WTC11 (cell line): ENCODE data around the gene LMO1. TPM values are rescaled to one million over a fixed set of nuclear protein-coding genes. Genes with fewer than 3 reads are reported as not detected.

Source experiments
- ATAC-seq: fragments of 200-7000 bp; cut with Tn5 transposase; 2 replicates; pipeline ENCODE4 v1.10.0; 2021; ENCODE audit warnings: mild to moderate bottlenecking, moderate library complexity
- CTCF ChIA-PET: fragments of 300-600 bp; sonication (Branson Sonifier 250); formaldehyde crosslinking; loops from one replicate; lab custom pipeline; 2021; ENCODE audit warnings: antibody characterized with exemption; lab: Charles Lee
- POLR2A ChIA-PET: fragments of 350-600 bp; sonication (Branson Sonifier 250); formaldehyde crosslinking; loops from one replicate; lab custom pipeline; 2021; ENCODE audit warnings: antibody characterized with exemption; lab: Charles Lee
- DNase-seq: peaks from one replicate; pipeline ENCODE4 v3.0.0; 2021; ENCODE audit warnings: low spot score
- H3K27ac Mint-ChIP-seq: 2 replicates; pipeline ENCODE4 v1.8.0; 2021; ENCODE audit warnings: mixed read lengths
- H3K27me3 Mint-ChIP-seq: 2 replicates; pipeline ENCODE4 v1.8.0; 2021; ENCODE audit warnings: low read depth, mild to moderate bottlenecking, moderate library complexity, mixed read lengths
- H3K36me3 Mint-ChIP-seq: 2 replicates; pipeline ENCODE4 v1.8.0; 2021; ENCODE audit warnings: mixed read lengths
- H3K4me1 Mint-ChIP-seq: 2 replicates; pipeline ENCODE4 v1.8.0; 2022; ENCODE audit warnings: mixed read lengths
- H3K4me3 Mint-ChIP-seq: 2 replicates; pipeline ENCODE4 v1.8.0; 2021; ENCODE audit warnings: mild to moderate bottlenecking, moderate library complexity, mixed read lengths
- H3K9me3 Mint-ChIP-seq: 2 replicates; pipeline ENCODE4 v1.8.0; 2021; ENCODE audit warnings: mixed read lengths
- ATF1 ChIP-seq: sonication (generic); formaldehyde crosslinking; IDR thresholded peaks from 2 replicates; pipeline ENCODE4 v1.8.1; 2023; ENCODE audit warnings: mild to moderate bottlenecking, moderate library complexity, missing genetic modification reagents
- ATF6 ChIP-seq: sonication (generic); formaldehyde crosslinking; IDR thresholded peaks from 2 replicates; pipeline ENCODE4 v1.8.1; 2023; ENCODE audit warnings: mild to moderate bottlenecking, missing genetic modification reagents
- E2F4 ChIP-seq: sonication (generic); formaldehyde crosslinking; IDR thresholded peaks from 2 replicates; pipeline ENCODE4 v1.8.1; 2022; ENCODE audit warnings: low read depth, mild to moderate bottlenecking, moderate library complexity, missing genetic modification reagents, borderline replicate concordance
- FOXJ3 ChIP-seq: sonication (generic); formaldehyde crosslinking; IDR thresholded peaks from 2 replicates; pipeline ENCODE4 v1.9.0; 2021; ENCODE audit warnings: missing genetic modification reagents, mild to moderate bottlenecking, borderline replicate concordance
- HMGXB4 ChIP-seq: sonication (generic); formaldehyde crosslinking; IDR thresholded peaks from 2 replicates; pipeline ENCODE4 v1.8.1; 2023; ENCODE audit warnings: mild to moderate bottlenecking, moderate library complexity, missing genetic modification reagents
- KAT7 ChIP-seq: sonication (generic); formaldehyde crosslinking; IDR thresholded peaks from 2 replicates; pipeline ENCODE4 v1.8.1; 2023; ENCODE audit warnings: missing genetic modification reagents, mild to moderate bottlenecking, borderline replicate concordance
- MAX ChIP-seq: sonication (generic); formaldehyde crosslinking; IDR thresholded peaks from 2 replicates; pipeline ENCODE4 v1.8.0; 2022; ENCODE audit warnings: mild to moderate bottlenecking, missing genetic modification reagents
- NR3C1 ChIP-seq: sonication (generic); formaldehyde crosslinking; conservative IDR thresholded peaks from 2 replicates; pipeline ENCODE4 v1.8.1; 2023; ENCODE audit warnings: low read depth, mild to moderate bottlenecking, missing genetic modification reagents
- PRDM15 ChIP-seq: sonication (generic); formaldehyde crosslinking; IDR thresholded peaks from 2 replicates; pipeline ENCODE4 v1.8.0; 2022; ENCODE audit warnings: missing genetic modification reagents
- RORB ChIP-seq: fragments of 250-450 bp; sonication (Bioruptor Pico); IDR thresholded peaks from 2 replicates; pipeline ENCODE4 v1.9.0; 2021; ENCODE audit warnings: mild to moderate bottlenecking
- SOX15 ChIP-seq: fragments of 250-450 bp; sonication (Bioruptor Pico); IDR thresholded peaks from 2 replicates; pipeline ENCODE4 v1.9.0; 2021; ENCODE audit warnings: mild to moderate bottlenecking
- TEAD1 ChIP-seq: sonication (generic); formaldehyde crosslinking; IDR thresholded peaks from 2 replicates; pipeline ENCODE4 v1.8.0; 2022; ENCODE audit warnings: mild to moderate bottlenecking, missing genetic modification reagents
- TEAD4 ChIP-seq: sonication (generic); formaldehyde crosslinking; IDR thresholded peaks from 2 replicates; pipeline ENCODE4 v1.8.0; 2022; ENCODE audit warnings: mild to moderate bottlenecking, missing genetic modification reagents
- ZMAT4 ChIP-seq: fragments of 250-450 bp; sonication (Bioruptor Pico); IDR thresholded peaks from 2 replicates; pipeline ENCODE4 v1.9.0; 2021; ENCODE audit warnings: mild to moderate bottlenecking
- ZNF219 ChIP-seq: sonication (generic); formaldehyde crosslinking; IDR thresholded peaks from 2 replicates; pipeline ENCODE4 v1.8.0; 2023; ENCODE audit warnings: missing genetic modification reagents, mild to moderate bottlenecking, borderline replicate concordance
- ZNF232 ChIP-seq: sonication (generic); formaldehyde crosslinking; IDR thresholded peaks from 2 replicates; pipeline ENCODE4 v1.8.0; 2022; ENCODE audit warnings: mild to moderate bottlenecking, missing genetic modification reagents
- ZNF263 ChIP-seq: sonication (generic); formaldehyde crosslinking; IDR thresholded peaks from 2 replicates; pipeline ENCODE4 v1.8.1; 2022; ENCODE audit warnings: low read depth, mild to moderate bottlenecking, moderate library complexity, missing genetic modification reagents
- ZNF416 ChIP-seq: fragments of 250-450 bp; sonication (Bioruptor Pico); IDR thresholded peaks from 2 replicates; pipeline ENCODE4 v1.9.0; 2021; ENCODE audit warnings: mild to moderate bottlenecking, inconsistent platforms
- ZNF425 ChIP-seq: fragments of 250-450 bp; sonication (Bioruptor Pico); conservative IDR thresholded peaks from 2 replicates; pipeline ENCODE4 v1.9.0; 2021; ENCODE audit warnings: mild to moderate bottlenecking
- total RNA-seq: library from RNA; stranded (reverse); gene quantifications from 3 replicates; pipeline ENCODE4 v1.2.3, GENCODE V29; 2021

The LMO1 gene
- total RNA-seq, 1 experiment from 2014 or later: 0.44 TPM

- TF ChIP-seq ZMAT4 (CRISPR knock-in tag): no peak
Observed at GRCh38 chr11:8310743-8311298, 47.1 kb upstream of the LMO1 start (continued).

- no peak overlapping the region for H3K27ac Mint-ChIP-seq
- TF ChIP-seq SOX15 (CRISPR knock-in tag) (no peak), ZNF219 (CRISPR knock-in tag) (no peak), KAT7 (CRISPR knock-in tag) (no peak), TEAD1 (CRISPR knock-in tag) (no peak), FOXJ3 (CRISPR knock-in tag) (no peak), ZNF263 (no peak), PRDM15 (no peak), ZNF232 (CRISPR knock-in tag) (no peak), NR3C1 (CRISPR knock-in tag) (no peak), MAX (CRISPR knock-in tag) (no peak)
- ChIA-PET POLR2A (no interaction called here), CTCF (interaction anchor here (1.4 kb wide), 1 partner anchor 47 kb away, joined by 9 read pairs; the partner anchor contains the start of gene LMO1)
- H3K4me3 Mint-ChIP-seq: no peak overlapping the region
- peaks cover 2% of the 10 kb centered on the region for H3K36me3 Mint-ChIP-seq
- 0 out of 2 replicates have a peak, but pooled peaks cover under 1% of the 10 kb centered on the region for H3K27me3 Mint-ChIP-seq
- H3K9me3 Mint-ChIP-seq: peaks cover 2% of the 10 kb centered on the region
- H3K4me1 Mint-ChIP-seq: peaks cover 6% of the 10 kb centered on the region
- DNase-seq (no peak), ATAC-seq (no peak; the same call in 1 of the 2 replicates)
Observed at GRCh38 chr11:8309862-8310261, 46.2 kb upstream of the LMO1 start.

GRCh38 chr11:8309311-8309710, 45.6 kb upstream of the LMO1 start:
- ATAC-seq: no peak
- no peak for TF ChIP-seq FOXJ3 (CRISPR knock-in tag)
- TF ChIP-seq, all 79 proteins: peak for 0
- peaks cover 8% of the 10 kb centered on the region for H3K9me3 Mint-ChIP-seq
- peaks cover 6% of the 10 kb centered on the region for H3K4me1 Mint-ChIP-seq
- peaks cover 4% of the 10 kb centered on the region; the same call in 1 of the 2 replicates for H3K27me3 Mint-ChIP-seq
- CTCF ChIA-PET: no interaction called here
- H3K4me3 Mint-ChIP-seq: no peak overlapping the region
- H3K27ac Mint-ChIP-seq: no peak overlapping the region
- no peak for DNase-seq
- peaks cover 6% of the 10 kb centered on the region for H3K36me3 Mint-ChIP-seq
- POLR2A ChIA-PET: no interaction called here

GRCh38 chr11:8307601-8308000, 43.9 kb upstream of the LMO1 start:
- H3K27me3 Mint-ChIP-seq: peaks cover 4% of the 10 kb centered on the region; the same call in 1 of the 2 replicates
- no peak overlapping the region for H3K27ac Mint-ChIP-seq
- peaks cover 22% of the 10 kb centered on the region for H3K9me3 Mint-ChIP-seq
- DNase-seq: no peak
- H3K4me3 Mint-ChIP-seq: no peak overlapping the region
- ChIA-PET POLR2A (no interaction called here), CTCF (interaction anchor here (0.9 to 1.7 kb wide), 3 partner anchors 11 to 44 kb away, joined by 3 to 5 read pairs (median 3); partner anchors contain the start of gene LMO1)
- no peak for ATAC-seq
- H3K4me1 Mint-ChIP-seq: peaks cover 6% of the 10 kb centered on the region
- peaks cover 6% of the 10 kb centered on the region for H3K36me3 Mint-ChIP-seq
- TF ChIP-seq ZNF425 (no peak), E2F4 (CRISPR knock-in tag) (no peak), HMGXB4 (CRISPR knock-in tag) (no peak), ZNF416 (CRISPR knock-in tag) (no peak), RORB (CRISPR knock-in tag) (no peak), ATF1 (CRISPR knock-in tag) (no peak), ATF6 (CRISPR knock-in tag) (no peak), TEAD4 (CRISPR knock-in tag) (no peak)
